Right ventricle myocardium superior (tissue), 1 donor: ENCODE data around the gene SCYGR8. TPM values are rescaled to one million over a fixed set of nuclear protein-coding genes. Genes with fewer than 3 reads are reported as not detected.
"Not testable (repeated sequence)": the region's sequence is repeated elsewhere in the genome, so short reads cannot be mapped to it uniquely, and the experiment has no call there.

Experiments used
- ATAC-seq: fragments of 200-7000 bp; cut with Tn5 transposase; one replicate; pipeline ENCODE4 v1.9.1; 2020; ENCODE audit warnings: mild to moderate bottlenecking; ENCODE audit not compliant: poor library complexity
- DNase-seq: peaks from one replicate; pipeline ENCODE4 v3.0.0-alpha.2; 2020
- intact Hi-C: fragments of 100-400 bp; cut with DNase I; formaldehyde crosslinking; loops from one replicate; pipeline ENCODE4 v1.11.2; 2022
- total RNA-seq: library from RNA; stranded (reverse); fragmentation: NEBNext Ultra II Directional; extraction: Animal tissue kit (Norgen Biotek cat#: 25700); gene quantifications from one replicate; pipeline ENCODE4 v1.2.1, GENCODE V29; 2021
- donor health status: DM: no; HTN: yes; CAD: no; lungs with severe emphysema.

SCYGR8 gene
- total RNA-seq, 1 donor from 2014 or later: not detected

DNA sequence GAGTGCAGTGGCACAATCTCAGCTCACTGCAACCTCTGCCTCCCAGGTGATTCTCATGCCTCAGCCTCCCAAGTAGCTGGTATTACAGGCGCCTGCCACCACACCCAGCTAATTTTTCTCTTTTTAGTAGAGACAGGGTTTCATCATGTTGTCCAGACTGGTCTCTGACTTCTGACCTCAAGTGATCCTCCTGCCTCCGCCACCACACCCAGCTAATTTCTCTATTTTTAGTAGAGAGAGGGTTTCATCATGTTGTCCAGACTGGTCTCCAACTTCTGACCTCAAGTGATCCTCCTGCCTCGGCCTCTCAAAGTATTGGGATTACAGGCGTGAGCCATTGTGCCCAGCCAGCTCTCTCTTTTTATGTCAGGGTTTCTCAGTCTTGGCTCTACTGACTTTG is 10.6 kb downstream of the SCYGR8 start:
- intact Hi-C loops, DNase-seq, ATAC-seq: not testable (repeated sequence)

- intact Hi-C loops: no loop called here
Measured at GRCh38 chr2:227759411-227760118, 13.9 kb downstream of the SCYGR8 start.

GRCh38 chr2:227761740-227762476 is 16.2 kb downstream of the SCYGR8 start:
- ATAC-seq: no peak
- intact Hi-C loops: no loop called here
- no peak for DNase-seq

More at GRCh38 chr2:227759411-227760118, 13.9 kb downstream of the SCYGR8 start:
- ATAC-seq: no peak
- DNase-seq: no peak

- DNase-seq (no peak), ATAC-seq (peak; percentile 22)
- intact Hi-C loops: loop anchor here (2.0 to 5.0 kb wide), 2 partner anchors 107 to 359 kb away; no protein-coding TSS in a partner anchor
Measured at GRCh38 chr2:227765788-227766372, 20.2 kb downstream of the SCYGR8 start.

GRCh38 chr2:227766373-227766883 is 20.7 kb downstream of the SCYGR8 start:
- DNase-seq (peak; percentile 85), ATAC-seq (peak; percentile 99)
- intact Hi-C loops: loop anchor here (2.0 to 5.0 kb wide), 2 partner anchors 108 to 359 kb away; no protein-coding TSS in a partner anchor

DNA sequence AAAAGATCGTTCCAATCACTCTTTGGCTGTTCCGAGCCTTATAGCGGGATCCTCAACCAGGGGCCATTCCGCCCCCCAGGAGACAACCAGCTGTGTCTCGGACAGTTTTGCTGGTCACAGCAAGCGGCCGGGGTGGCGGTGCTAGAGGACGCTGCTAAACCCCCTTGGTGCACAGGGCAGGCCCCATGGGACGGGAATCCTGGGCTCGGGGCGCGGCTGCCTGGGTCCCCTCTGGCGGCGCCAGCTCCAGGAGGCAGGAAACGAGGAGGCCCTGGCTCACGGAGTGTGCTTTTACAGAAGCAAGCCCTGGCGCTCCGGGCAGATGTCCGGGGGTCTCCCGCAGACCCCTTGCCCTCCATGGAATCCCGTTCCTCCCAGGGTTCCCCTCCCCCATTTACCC is 22.1 kb downstream of the SCYGR8 start:
- intact Hi-C loops: loop anchor here (2.0 to 5.0 kb wide), 2 partner anchors 109 to 361 kb away; no protein-coding TSS in a partner anchor
- no peak for ATAC-seq
- DNase-seq: no peak

GRCh38 chr2:227772197-227772661 is 26.5 kb downstream of the SCYGR8 start:
- intact Hi-C loops: no loop called here
- ATAC-seq (no peak), DNase-seq (no peak)

- intact Hi-C loops: no loop called here
- DNase-seq (no peak), ATAC-seq (no peak)
Measured at GRCh38 chr2:227772932-227773331, 27.2 kb downstream of the SCYGR8 start.

- ATAC-seq (no peak), DNase-seq (no peak)
- intact Hi-C loops: no loop called here
Measured at GRCh38 chr2:227774011-227774624, 28.4 kb downstream of the SCYGR8 start.

- DNase-seq: no peak
- intact Hi-C loops: no loop called here
- ATAC-seq: no peak
Measured at GRCh38 chr2:227774895-227775842, 29.5 kb downstream of the SCYGR8 start.

- intact Hi-C loops: no loop called here
- no peak for DNase-seq
- ATAC-seq: peak; percentile 29
Measured at GRCh38 chr2:227780981-227781615, 35.4 kb downstream of the SCYGR8 start.

GRCh38 chr2:227781841-227782240 is 36.1 kb downstream of the SCYGR8 start:
- ATAC-seq: peak; percentile 25
- DNase-seq: no peak
- intact Hi-C loops: no loop called here

DNA sequence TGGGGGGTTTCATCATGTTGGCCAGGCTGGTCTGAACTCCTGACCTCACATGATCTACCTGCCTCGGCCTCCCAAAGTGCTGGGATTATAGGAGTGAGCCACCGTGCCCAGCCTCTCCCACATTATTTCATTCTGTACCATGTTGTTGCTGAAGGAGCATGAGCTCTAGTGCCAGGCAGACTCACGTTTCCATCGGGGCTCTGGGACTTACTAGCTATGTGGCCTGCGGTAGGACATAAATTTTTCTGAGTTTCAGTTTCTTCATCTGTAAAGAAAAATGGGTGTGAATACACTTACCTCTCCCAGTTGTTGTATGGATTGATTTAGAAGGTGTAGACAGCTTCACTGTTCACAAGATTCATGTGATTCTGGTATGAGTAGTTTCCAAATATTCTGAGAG is 37.1 kb downstream of the SCYGR8 start:
- intact Hi-C loops: no loop called here
- no peak for ATAC-seq
- DNase-seq: no peak

DNA sequence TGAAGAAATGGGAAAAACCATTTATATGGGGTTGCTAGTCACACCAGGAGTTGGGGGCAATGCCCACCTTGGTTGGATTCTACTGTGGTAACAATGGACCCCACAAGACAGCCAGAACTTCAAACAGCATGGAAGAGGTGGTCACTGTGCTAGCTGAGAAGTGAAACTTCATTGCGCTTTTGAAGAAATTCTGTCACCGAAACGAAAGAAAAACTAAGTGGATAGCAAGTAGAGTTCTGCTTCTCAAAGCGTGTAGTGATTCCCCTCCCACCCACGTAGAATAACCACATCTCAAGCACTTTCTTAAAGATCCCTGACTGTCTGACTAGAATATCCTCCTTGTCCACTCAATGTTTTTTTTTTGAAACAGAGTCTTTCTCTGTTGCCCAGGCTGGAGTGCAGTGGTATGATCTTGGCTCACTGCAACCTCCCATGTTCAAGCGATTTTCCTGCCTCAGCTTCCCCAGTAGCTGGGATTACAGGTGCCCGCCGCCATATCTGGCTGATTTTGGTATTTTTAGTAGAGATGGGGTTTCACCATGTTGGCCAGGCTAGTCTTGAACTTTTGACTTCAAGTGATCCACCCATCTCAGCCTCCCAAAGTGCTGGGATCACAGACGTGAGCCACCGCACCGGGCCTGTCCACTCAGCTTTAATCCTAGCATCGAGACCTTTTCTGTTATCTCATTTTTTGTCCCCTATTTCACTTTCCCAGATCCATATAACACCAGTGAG is 37.9 kb downstream of the SCYGR8 start:
- ATAC-seq (no peak), DNase-seq (no peak)
- intact Hi-C loops: no loop called here

GRCh38 chr2:227785293-227785692 is 39.6 kb downstream of the SCYGR8 start:
- DNase-seq (no peak), ATAC-seq (no peak)
- intact Hi-C loops: no loop called here

- intact Hi-C loops: no loop called here
- no peak for ATAC-seq
- no peak for DNase-seq
Measured at GRCh38 chr2:227788561-227789018, 42.9 kb downstream of the SCYGR8 start.

GRCh38 chr2:227789803-227790202 is 44.1 kb downstream of the SCYGR8 start:
- no peak for DNase-seq
- ATAC-seq: no peak
- intact Hi-C loops: no loop called here
